ENCODE measurements around the gene MRPS21.
A peak's percentile ranks its signal among the peaks of the same experiment; 100 is the strongest.

DNA sequence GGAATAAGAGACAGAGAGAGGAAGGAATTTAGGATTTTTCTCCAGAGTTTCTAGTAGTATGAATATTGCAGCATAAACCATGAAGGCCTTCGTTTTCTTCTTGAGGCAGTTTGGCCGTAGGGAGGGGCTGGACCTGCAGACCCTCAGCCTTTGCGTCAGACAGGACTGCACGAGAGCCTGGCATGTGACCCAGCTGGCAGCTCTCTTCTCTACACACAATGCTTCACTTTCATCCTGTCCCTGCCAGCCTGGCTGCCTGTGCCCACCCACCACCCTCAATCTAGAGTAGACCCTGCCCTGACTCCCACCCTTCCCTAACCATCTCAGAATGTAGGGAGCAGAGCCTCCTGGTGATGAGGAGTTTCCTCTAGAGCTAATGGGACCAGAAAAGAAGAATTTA is 34.4 kb upstream of the MRPS21 start:
- TF ChIP-seq EP300 (IDR thresholded peaks at IDR 0.05; ENCODE audit: borderline replicate concordance in 1 of 2, low read depth in 2 of 2, low read length in 2 of 2) (no peak), SIX5 (IDR thresholded peaks at IDR 0.05; ENCODE audit: low read depth, low read length) (no peak), POLR2AphosphoS5 (IDR thresholded peaks at IDR 0.05; ENCODE audit: low read depth, low read length) (0 out of 2 replicates have a peak, but pooled peaks have one; percentile 27), CREB1 (IDR thresholded peaks at IDR 0.05) (no peak), EGR1 (IDR thresholded peaks at IDR 0.05; ENCODE audit: borderline replicate concordance, low read depth, low read length) (no peak), SRF (IDR thresholded peaks at IDR 0.05; ENCODE audit: low read depth, low read length) (no peak), POLR2A (IDR thresholded peaks at IDR 0.05; ENCODE audit: control extremely low read depth in 1 of 2, low read depth in 2 of 2, low read length in 2 of 2) (no peak), SP2 (IDR thresholded peaks at IDR 0.05; ENCODE audit: low read length) (no peak), CEBPB (IDR thresholded peaks at IDR 0.05; ENCODE audit: low read depth, low read length) (no peak), CBX5 (IDR thresholded peaks at IDR 0.05; ENCODE audit: low read depth, low read length) (no peak), FOSL1 (IDR thresholded peaks at IDR 0.05; ENCODE audit: insufficient read depth, low read depth, low read length) (no peak)
- TF ChIP-seq, protein P1, sequence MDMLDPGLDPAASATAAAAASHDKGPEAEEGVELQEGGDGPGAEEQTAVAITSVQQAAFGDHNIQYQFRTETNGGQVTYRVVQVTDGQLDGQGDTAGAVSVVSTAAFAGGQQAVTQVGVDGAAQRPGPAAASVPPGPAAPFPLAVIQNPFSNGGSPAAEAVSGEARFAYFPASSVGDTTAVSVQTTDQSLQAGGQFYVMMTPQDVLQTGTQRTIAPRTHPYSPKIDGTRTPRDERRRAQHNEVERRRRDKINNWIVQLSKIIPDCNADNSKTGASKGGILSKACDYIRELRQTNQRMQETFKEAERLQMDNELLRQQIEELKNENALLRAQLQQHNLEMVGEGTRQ (IDR thresholded peaks at IDR 0.05; ENCODE audit: low read length) = peak; percentile 29; the same call in 1 of the 2 replicates
- TF ChIP-seq, protein P2, sequence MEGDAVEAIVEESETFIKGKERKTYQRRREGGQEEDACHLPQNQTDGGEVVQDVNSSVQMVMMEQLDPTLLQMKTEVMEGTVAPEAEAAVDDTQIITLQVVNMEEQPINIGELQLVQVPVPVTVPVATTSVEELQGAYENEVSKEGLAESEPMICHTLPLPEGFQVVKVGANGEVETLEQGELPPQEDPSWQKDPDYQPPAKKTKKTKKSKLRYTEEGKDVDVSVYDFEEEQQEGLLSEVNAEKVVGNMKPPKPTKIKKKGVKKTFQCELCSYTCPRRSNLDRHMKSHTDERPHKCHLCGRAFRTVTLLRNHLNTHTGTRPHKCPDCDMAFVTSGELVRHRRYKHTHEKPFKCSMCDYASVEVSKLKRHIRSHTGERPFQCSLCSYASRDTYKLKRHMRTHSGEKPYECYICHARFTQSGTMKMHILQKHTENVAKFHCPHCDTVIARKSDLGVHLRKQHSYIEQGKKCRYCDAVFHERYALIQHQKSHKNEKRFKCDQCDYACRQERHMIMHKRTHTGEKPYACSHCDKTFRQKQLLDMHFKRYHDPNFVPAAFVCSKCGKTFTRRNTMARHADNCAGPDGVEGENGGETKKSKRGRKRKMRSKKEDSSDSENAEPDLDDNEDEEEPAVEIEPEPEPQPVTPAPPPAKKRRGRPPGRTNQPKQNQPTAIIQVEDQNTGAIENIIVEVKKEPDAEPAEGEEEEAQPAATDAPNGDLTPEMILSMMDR (IDR thresholded peaks at IDR 0.05; ENCODE audit: control extremely low read depth in 1 of 3, insufficient read depth in 1 of 3, low read depth in 1 of 3, low read length in 3 of 3) = no peak
- TF ChIP-seq, protein P3, sequence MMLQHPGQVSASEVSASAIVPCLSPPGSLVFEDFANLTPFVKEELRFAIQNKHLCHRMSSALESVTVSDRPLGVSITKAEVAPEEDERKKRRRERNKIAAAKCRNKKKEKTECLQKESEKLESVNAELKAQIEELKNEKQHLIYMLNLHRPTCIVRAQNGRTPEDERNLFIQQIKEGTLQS (IDR thresholded peaks at IDR 0.05; ENCODE audit: insufficient read depth, low read depth, low read length) = no peak

All from H1 (cell line).